HepG2 (cell line): Measurements from ENCODE around the gene SPAG5. TPM values are rescaled to one million over a fixed set of nuclear protein-coding genes. Genes with fewer than 3 reads are reported as not detected.
A peak's percentile ranks its signal among the peaks of the same experiment; 100 is the strongest.

Experiments
- AKAP8 ChIP-seq: sonication (generic); formaldehyde crosslinking; IDR thresholded peaks from 2 replicates; pipeline ENCODE4 v1.5.1; 2020; ENCODE audit warnings: mild to moderate bottlenecking, missing genetic modification reagents
- HMG20B ChIP-seq: conservative IDR thresholded peaks from 2 replicates; pipeline ENCODE4 v1.6.1; 2016; ENCODE audit warnings: missing genetic modification reagents, missing compliant biosample characterization
- KDM4B ChIP-seq: sonication (generic); formaldehyde crosslinking; IDR thresholded peaks from 2 replicates; pipeline ENCODE4 v1.4.0; 2020; ENCODE audit warnings: missing genetic modification reagents
- MTF2 ChIP-seq: sonication (generic); formaldehyde crosslinking; IDR thresholded peaks from 2 replicates; pipeline ENCODE4 v1.5.0; 2020; ENCODE audit warnings: missing genetic modification reagents, borderline replicate concordance
- POLR2AphosphoS2 ChIP-seq: IDR thresholded peaks from 2 replicates; pipeline ENCODE4 v1.6.1; 2011; ENCODE audit warnings: low read depth, low read length, improper control_type of control experiment
- RBFOX2 ChIP-seq: fragments of 200-400 bp; formaldehyde crosslinking; IDR thresholded peaks from 2 replicates; pipeline ENCODE4 v1.6.1; 2017; ENCODE audit warnings: low read depth, mild to moderate bottlenecking, low read length
- SAP130 ChIP-seq: IDR thresholded peaks from 2 replicates; pipeline ENCODE4 v1.6.1; 2016; ENCODE audit warnings: low read depth
- SSRP1 ChIP-seq: IDR thresholded peaks from 2 replicates; pipeline ENCODE4 v1.6.1; 2016; ENCODE audit warnings: control low read depth
- TCF12 ChIP-seq, 2 experiments: fragments of 450-650 bp in 1 of 2; sonication (generic) in 1 of 2; formaldehyde crosslinking in 1 of 2; IDR thresholded peaks; 2 replicates each; pipeline versions ENCODE4 v1.6.1 to v1.8.0; 2017 to 2022; ENCODE audit warnings: antibody characterized with exemption in 1 of 2, mild to moderate bottlenecking in 1 of 2, missing genetic modification reagents in 1 of 2, moderate library complexity in 1 of 2
- ZBTB21 ChIP-seq: sonication (generic); formaldehyde crosslinking; IDR thresholded peaks from 2 replicates; pipeline ENCODE4 v1.4.0; 2020; ENCODE audit warnings: missing genetic modification reagents
- ZFP36L2 ChIP-seq: sonication (generic); formaldehyde crosslinking; IDR thresholded peaks from 2 replicates; pipeline ENCODE4 v1.4.0; 2020; ENCODE audit warnings: missing genetic modification reagents
- ZNF136 ChIP-seq: sonication (generic); formaldehyde crosslinking; IDR thresholded peaks from 2 replicates; pipeline ENCODE4 v1.8.1; 2022; ENCODE audit warnings: low read depth, mild to moderate bottlenecking, moderate library complexity, missing genetic modification reagents
- ZNF138 ChIP-seq: sonication (generic); formaldehyde crosslinking; IDR thresholded peaks from 2 replicates; pipeline ENCODE4 v1.5.0; 2020; ENCODE audit warnings: mild to moderate bottlenecking, low read depth, missing genetic modification reagents
- ZNF30 ChIP-seq: sonication (generic); formaldehyde crosslinking; IDR thresholded peaks from 2 replicates; pipeline ENCODE4 v1.5.0; 2020; ENCODE audit warnings: mild to moderate bottlenecking, missing genetic modification reagents
- ZNF713 ChIP-seq: sonication (generic); formaldehyde crosslinking; IDR thresholded peaks from 2 replicates; pipeline ENCODE4 v1.4.0; 2020; ENCODE audit warnings: mild to moderate bottlenecking, missing genetic modification reagents
- ZNF781 ChIP-seq: sonication (generic); formaldehyde crosslinking; IDR thresholded peaks from 2 replicates; pipeline ENCODE4 v1.5.1; 2020; ENCODE audit warnings: borderline replicate concordance, mild to moderate bottlenecking, missing genetic modification reagents; ENCODE audit errors: not compliant biosample characterization
- polyA plus RNA-seq, 8 experiments: library from polyadenylated mRNA; depleted of rRNA in 3 of 8; stranded (reverse) in 7 of 8; unstranded in 1 of 8; fragments of >200 nt; fragmentation: Illumina TruSeq in 4 of 8; extraction: Trizol in 4 of 8; gene quantifications; 2 replicates each; pipeline versions ENCODE4 v1.2.1 to v1.2.3, GENCODE V29; 2011 to 2016; ENCODE audit warnings: low read depth in 4 of 8, missing spikeins in 1 of 8, mixed read lengths in 1 of 8; ENCODE audit not compliant: insufficient read depth in 1 of 8
- total RNA-seq, 5 experiments: library from RNA; depleted of rRNA; stranded (reverse); fragments of >200 nt; fragmentation: Illumina TruSeq; extraction: Trizol; gene quantifications; 2 replicates each; pipeline ENCODE4 v1.2.3, GENCODE V29; 2016; ENCODE audit warnings: low read depth in 1 of 5
- TF ChIP-seq, protein P1 (sequence below): sonication (generic); formaldehyde crosslinking; IDR thresholded peaks from 2 replicates; pipeline ENCODE4 v1.4.0; 2020; ENCODE audit warnings: missing genetic modification reagents, borderline replicate concordance
- TF ChIP-seq, protein P2 (sequence below): sonication (generic); formaldehyde crosslinking; IDR thresholded peaks from 2 replicates; pipeline ENCODE4 v1.5.1; 2020; ENCODE audit warnings: missing genetic modification reagents, mild to moderate bottlenecking, borderline replicate concordance
- TF ChIP-seq, protein P3 (sequence below): sonication (generic); formaldehyde crosslinking; conservative IDR thresholded peaks from 2 replicates; pipeline ENCODE4 v1.8.0; 2022; ENCODE audit warnings: mild to moderate bottlenecking, moderate library complexity, missing genetic modification reagents
- TF ChIP-seq, protein P4 (sequence below): IDR thresholded peaks from 2 replicates; pipeline ENCODE4 v1.6.1; 2016; ENCODE audit warnings: missing biosample characterization, missing genetic modification reagents, low read depth

Gene SPAG5
- total and polyA plus RNA-seq, 2 of the 13 experiments (the other 11 are each of a cell fraction or from before 2014, with no cell fraction given), result 41.4 to 98.0 TPM

DNA sequence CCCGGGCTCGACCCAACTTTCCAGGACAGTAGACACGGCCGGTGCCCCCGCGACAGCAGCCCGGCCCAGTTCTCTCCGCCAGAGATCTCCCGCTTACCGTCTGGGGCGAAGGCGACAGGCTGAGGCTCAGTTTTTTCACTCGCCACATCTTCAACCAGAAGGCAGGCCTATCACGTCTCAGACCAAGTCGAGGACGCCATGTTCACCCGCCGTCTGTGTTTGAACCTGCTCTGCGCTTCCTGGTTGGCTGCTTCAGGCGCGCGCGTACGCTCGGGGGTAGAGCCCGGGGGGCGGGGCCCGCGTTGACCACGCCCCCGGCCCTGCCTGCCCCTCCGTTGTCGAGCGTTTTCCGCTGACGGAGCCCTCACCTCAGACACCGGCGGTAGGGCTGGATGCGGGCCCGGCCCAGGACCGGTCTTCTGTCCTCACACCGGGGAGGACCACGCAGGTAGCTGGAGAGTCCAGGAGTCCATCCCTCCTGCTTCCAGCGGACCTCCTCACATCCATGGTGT lies at the start of gene SPAG5 (continued):
- TF ChIP-seq, protein P1, sequence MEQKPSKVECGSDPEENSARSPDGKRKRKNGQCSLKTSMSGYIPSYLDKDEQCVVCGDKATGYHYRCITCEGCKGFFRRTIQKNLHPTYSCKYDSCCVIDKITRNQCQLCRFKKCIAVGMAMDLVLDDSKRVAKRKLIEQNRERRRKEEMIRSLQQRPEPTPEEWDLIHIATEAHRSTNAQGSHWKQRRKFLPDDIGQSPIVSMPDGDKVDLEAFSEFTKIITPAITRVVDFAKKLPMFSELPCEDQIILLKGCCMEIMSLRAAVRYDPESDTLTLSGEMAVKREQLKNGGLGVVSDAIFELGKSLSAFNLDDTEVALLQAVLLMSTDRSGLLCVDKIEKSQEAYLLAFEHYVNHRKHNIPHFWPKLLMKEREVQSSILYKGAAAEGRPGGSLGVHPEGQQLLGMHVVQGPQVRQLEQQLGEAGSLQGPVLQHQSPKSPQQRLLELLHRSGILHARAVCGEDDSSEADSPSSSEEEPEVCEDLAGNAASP (CRISPR knock-in tag), result peak; percentile 21
- TF ChIP-seq ZNF30 (CRISPR knock-in tag) (no peak), ZNF781 (CRISPR knock-in tag) (no peak), ZNF138 (CRISPR knock-in tag) (no peak), KDM4B (CRISPR knock-in tag) (no peak), SSRP1 (no peak), MTF2 (no peak), RBFOX2 (peak; percentile 78), ZNF136 (no peak), AKAP8 (peak; percentile 56; the same call in 1 of the 2 replicates), ZFP36L2 (CRISPR knock-in tag) (no peak), ZBTB21 (CRISPR knock-in tag) (no peak), SAP130 (CRISPR knock-in tag) (peak; percentile 89), HMG20B (CRISPR knock-in tag) (no peak), POLR2AphosphoS2 (no peak), TCF12 (IDR thresholded peaks at IDR 0.05) (no peak), TCF12 (CRISPR knock-in tag; IDR thresholded peaks at IDR 0.05) (peak; percentile 68; the same call in 1 of the 2 replicates), ZNF713 (CRISPR knock-in tag) (no peak)
- TF ChIP-seq, protein P2, sequence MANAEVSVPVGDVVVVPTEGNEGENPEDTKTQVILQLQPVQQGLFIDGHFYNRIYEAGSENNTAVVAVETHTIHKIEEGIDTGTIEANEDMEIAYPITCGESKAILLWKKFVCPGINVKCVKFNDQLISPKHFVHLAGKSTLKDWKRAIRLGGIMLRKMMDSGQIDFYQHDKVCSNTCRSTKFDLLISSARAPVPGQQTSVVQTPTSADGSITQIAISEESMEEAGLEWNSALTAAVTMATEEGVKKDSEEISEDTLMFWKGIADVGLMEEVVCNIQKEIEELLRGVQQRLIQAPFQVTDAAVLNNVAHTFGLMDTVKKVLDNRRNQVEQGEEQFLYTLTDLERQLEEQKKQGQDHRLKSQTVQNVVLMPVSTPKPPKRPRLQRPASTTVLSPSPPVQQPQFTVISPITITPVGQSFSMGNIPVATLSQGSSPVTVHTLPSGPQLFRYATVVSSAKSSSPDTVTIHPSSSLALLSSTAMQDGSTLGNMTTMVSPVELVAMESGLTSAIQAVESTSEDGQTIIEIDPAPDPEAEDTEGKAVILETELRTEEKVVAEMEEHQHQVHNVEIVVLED, result peak; percentile 94
- TF ChIP-seq, protein P3, sequence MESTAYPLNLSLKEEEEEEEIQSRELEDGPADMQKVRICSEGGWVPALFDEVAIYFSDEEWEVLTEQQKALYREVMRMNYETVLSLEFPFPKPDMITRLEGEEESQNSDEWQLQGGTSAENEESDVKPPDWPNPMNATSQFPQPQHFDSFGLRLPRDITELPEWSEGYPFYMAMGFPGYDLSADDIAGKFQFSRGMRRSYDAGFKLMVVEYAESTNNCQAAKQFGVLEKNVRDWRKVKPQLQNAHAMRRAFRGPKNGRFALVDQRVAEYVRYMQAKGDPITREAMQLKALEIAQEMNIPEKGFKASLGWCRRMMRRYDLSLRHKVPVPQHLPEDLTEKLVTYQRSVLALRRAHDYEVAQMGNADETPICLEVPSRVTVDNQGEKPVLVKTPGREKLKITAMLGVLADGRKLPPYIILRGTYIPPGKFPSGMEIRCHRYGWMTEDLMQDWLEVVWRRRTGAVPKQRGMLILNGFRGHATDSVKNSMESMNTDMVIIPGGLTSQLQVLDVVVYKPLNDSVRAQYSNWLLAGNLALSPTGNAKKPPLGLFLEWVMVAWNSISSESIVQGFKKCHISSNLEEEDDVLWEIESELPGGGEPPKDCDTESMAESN (CRISPR knock-in tag), result peak; percentile 75; the same call in 1 of the 2 replicates
- TF ChIP-seq, protein P4, sequence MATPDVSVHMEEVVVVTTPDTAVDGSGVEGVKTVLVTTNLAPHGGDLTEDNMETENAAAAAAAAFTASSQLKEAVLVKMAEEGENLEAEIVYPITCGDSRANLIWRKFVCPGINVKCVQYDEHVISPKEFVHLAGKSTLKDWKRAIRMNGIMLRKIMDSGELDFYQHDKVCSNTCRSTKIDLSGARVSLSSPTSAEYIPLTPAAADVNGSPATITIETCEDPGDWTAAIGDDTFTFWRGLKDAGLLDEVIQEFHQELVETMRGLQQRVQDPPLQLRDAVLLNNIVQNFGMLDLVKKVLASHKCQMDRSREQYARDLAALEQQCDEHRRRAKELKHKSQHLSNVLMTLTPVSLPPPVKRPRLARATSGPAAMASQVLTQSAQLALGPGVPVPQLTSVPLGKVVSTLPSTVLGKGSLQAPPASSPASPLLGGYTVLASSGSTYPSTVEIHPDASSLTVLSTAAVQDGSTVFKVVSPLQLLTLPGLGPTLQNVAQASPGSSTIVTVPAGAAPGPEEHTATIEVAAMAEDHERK (CRISPR knock-in tag), result peak; percentile 37; the same call in 1 of the 2 replicates
